NCI-H1436 (cell line): Measurements from ENCODE around the gene TTC28.
A peak's percentile ranks its signal among the peaks of the same experiment; 100 is the strongest.
"Not testable (repeated sequence)": the region's sequence is repeated elsewhere in the genome, so short reads cannot be mapped to it uniquely, and the experiment has no call there.

ENCODE experiments used
- DNase-seq: peaks from one replicate; lab custom pipeline; 2025; lab: John Stamatoyannopoulos, UW

TTC28 gene

DNA sequence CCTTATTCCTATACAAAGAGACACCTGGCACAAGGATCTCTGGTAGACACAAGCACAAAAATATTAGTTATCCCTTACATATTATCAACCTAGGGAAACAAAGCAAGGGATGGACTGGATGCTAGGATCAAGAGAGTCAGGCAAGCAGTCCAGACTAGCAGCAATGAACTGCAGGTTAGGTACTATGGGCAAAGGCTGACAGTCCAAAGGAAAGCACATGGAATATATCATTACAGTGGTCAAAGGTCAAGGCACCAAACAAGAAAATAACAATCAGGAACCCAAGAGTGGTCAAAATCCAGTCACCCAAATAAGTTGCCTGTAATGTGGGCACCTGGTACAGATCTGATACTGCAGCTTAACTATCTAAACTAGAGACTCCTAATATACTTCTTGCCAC lies 77.7 kb downstream of the TTC28 start:
- DNase-seq: no peak

DNA sequence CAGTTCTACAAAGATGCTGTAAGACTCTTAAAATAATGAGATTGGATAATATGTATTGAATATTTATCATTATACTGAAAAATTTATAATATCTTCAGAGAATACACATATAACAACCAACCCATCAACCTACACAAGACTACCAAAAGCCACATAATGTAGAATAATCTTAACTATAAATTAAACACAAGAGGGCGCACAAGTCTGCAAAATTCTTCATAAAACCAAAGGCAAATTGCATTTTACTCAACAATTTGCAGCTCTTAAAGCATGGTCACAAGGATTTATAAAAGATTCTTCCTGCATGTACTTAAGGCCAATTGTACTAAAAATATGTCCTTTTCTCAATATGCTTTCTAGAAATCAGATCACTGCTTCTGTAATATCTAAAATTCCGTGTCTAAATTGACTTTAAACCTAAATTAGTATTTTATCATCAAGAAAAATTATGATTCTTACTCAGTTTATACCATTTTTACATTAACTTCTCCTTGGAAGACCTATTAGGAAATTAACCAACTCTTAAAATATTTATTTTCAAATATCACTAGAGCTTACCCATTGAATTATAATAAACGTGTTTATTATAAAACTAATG lies 79.0 kb downstream of the TTC28 start:
- DNase-seq: peak; percentile 70

DNA sequence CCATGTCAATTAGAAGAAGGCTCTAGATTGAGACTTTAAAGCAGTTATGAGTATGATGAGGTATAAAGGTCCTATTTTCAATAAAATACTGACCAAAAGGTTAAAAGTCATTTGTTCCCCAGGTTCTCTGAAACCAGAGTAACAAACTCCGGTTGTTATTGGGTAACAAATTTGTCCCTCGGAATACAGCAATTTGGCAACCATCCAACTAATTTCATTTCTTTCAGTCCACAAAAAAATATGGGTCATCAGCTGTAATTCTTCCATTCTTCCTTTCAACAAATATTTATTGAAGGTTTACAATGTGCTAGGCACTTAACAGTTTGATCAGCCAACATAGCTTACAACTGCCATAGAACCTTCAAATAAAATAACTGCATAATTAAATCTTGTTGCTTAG lies 79.9 kb downstream of the TTC28 start:
- no peak for DNase-seq

DNA sequence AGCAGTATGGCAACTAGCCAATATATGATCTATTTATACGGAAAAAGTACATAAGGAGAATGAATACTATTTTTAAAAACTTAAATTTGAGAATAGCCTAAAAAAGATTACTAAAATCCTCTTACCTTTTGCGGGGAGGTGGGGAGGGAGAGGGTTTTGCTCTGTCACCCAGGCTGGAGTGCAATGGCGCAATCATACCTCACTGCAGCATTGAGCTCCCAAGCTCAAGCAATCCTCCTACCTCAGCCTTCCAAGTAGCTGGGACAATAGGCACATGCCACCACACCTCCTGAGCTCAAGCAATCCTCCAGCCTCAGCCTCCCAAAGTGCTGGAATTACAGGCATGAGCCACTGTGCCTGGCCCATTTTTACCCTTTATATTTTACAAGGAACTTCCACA lies 82.0 kb downstream of the TTC28 start:
- no peak for DNase-seq

DNA sequence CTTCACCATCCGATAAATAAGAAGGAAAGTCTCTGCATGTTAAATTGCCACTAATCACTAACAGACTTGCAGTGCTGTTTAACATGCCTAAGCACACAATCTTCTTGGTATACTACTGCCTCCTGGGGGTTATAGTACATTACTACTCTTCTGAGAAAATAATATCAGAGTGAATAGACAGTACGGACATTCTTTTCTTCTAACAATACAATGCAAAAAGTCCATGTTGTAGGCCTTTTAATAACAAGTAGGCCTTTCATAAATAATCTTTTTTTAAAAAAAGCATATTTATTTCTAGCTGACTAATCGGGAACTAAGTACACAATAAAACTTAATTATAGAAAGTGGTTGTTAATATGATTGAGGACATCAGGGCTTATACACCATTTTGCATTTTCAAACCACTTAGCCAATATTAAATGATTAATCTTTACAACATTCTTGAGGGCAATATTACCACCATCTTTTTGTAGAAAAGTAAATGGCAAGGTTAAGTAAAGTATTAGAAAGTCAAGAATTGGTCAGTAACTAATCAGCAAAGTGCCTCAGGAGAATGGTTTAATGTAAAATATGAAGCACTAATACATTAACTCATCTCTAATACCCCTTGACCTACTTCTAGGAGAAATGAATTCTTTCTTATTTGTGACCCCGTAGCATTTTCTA lies 84.7 kb downstream of the TTC28 start:
- DNase-seq: peak; percentile 68

DNA sequence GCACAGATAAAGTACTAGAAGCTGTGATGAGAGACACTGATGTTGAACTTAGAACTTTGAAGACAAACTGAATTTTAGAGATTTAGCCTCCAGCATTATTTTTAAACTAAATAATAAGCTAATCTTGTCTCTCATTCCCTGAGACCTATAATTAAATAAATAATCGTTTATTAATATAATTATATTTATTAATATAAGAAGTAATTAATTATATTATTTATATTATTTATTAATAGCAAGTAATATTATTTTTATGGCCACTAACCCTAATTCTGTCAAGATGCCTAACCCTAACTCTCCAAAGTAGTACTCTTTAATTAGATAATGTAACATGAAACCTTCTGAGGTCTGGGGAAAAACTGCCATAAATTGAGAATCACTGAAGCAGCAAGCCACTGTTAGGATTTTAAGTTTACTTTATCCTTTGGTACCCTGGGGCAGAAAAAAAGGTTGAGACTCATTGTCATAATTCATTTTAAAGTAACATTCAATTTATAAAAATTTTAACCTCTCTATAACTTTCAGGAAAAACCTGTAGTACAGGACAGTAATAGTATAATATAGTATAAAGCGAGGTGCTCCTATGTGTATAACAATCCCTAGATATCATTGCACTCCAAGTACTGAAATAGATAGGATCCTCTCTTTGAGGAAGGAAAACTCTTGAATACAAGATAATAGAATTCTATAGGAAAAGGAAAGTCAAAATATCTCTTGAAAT lies 85.4 kb downstream of the TTC28 start:
- DNase-seq: no peak

DNA sequence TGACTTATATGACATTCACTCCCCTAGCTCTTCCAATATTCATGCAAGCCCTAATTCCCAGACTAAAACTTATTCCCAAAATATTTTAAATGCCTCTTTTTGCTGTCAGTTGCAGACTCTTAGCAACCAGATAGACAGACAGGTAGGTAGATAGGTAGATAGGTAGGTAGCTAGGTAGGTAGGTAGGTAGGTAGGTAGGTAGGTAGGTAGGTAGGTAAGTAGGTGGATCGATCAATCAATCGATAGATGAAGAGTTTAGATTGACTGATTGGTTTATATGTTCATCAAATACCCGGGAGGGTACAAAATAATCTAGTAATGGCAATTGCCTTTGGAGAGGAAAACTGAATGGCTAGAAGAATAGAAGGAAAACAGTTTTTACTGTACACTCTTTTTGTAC lies 86.3 kb downstream of the TTC28 start:
- no peak for DNase-seq

DNA sequence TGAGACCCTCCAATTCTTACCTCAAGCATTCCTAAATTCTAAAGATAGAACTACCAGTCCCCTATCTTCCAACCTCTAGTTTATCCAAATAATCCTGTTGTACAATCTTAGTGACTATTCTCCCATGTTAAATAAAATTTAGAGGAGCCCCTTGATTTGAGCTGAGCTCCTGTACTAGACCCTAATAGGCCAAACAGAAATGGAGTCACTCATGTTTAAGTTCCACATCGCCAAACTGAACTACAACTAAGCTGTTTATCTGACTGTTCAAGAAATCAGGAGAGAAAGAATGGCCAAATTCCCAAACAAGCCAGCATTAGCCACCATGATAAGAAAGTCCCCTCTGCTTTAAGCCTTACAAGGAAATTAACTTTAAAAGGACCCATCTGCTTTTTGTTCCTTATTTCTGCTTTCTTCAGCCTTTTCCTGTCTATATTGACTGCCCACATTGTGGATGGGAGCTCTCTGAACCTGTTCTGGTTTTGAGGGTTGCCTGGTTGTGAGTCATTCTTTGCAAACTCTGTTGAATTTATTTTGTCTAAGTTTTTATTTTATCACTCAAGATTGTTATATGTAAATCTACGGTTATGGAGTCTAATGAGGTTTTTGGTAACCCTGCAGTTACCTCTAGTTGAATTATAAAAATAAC lies 90.4 kb downstream of the TTC28 start:
- no peak for DNase-seq

DNA sequence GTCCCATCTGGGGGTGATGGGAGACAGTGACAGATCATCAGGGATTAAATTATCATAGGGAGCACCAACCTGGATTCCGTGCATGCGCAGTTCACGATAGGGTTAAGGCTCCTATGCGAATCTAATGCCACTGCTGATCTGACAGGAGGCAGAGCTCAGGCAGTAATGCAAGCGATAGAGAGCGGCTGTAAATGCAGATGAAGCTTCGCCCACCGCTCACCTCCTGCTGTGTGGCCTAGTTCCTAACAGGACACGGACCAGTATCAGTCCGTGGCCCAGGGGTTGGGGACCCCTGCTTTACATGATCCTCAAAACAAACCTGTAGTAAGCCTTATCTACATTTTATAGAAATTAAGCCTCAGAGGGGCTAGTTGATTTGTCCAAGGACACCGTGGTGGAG lies 94.3 kb downstream of the TTC28 start:
- DNase-seq: no peak

DNA sequence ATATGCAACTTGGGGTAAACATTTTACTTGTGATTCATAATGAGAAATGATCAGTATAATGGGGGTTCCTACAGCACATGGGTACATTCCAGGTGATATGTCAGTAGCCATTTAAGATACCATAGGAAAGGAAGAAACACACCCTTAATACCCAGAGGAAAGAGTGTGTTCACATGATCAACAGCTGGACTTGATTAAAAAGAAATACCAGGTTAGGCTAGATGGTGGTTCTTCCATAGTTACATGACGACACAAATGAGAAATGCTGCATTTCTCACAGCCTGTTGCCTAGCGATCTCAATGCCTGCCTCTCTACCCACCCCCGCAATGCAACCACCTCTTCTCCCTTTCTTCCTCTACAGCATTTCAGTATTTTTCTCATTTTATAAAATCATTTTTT lies 96.8 kb downstream of the TTC28 start:
- DNase-seq: no peak

DNA sequence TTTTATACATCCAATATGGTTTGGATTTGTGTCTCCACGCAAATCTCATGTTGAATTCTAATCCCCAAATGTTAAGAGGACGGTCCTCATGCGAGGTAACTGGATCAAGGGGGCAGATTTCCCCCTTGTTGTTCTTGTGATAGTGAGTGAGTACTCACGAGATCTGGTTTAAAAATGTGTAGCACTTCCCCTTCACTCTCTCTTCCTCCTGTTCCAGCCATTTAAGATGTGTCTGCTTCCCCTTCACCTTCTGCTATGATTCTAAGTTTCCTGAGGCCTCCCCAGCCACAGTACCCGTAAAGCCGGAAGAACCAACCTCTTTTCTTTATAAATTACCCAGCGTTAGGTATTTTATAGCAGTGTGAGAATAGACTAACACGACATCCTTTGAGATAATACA lies 98.6 kb downstream of the TTC28 start:
- no peak for DNase-seq

DNA sequence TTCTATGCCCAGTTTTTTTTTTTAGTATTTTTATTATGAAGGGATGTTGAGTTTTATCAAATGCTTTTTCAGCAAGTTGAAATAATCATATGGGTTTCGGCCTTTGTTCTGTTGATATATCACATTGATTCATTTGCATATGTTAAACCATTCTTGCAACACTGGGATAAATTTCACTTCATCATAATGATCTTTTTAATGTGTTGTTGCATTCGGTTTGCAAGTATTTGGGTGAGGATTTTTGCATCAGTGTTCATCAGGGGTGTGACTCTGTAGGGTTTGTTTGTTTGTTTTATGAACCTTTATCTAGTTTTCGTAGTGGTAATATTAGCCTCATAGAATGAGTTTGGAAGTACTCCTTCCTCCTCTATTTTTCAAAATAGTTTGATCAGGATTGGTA lies 103.5 kb downstream of the TTC28 start:
- DNase-seq: no peak

DNA sequence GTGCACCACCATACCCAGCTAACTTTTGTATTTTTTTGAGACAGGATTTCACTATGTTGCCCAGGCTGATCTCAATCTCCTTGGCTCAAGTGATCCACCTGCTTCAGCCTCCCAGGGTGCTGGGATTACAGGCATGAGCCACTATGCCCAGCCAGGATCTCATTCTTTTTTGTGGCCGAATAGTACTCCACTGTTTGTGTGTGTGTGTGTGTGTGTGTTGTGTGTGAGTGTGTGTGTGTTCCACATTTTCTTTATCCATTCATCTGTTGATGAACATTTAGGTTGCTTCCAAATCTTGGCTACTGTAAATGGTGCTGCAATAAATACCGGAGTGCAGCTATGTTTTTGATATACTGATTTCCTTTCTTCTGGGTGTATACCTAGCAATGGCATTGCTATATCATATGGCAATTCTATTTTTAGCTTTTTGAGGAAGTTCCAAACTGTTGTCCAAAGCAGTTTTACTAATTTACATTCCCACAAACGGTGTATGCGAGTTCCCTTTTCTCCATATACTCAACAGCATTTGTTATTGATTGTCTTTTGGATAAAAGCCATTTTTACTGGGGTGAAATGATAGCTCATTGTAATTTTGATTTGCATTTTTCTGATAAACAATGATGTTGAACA lies 105.4 kb downstream of the TTC28 start:
- DNase-seq: no peak

DNA sequence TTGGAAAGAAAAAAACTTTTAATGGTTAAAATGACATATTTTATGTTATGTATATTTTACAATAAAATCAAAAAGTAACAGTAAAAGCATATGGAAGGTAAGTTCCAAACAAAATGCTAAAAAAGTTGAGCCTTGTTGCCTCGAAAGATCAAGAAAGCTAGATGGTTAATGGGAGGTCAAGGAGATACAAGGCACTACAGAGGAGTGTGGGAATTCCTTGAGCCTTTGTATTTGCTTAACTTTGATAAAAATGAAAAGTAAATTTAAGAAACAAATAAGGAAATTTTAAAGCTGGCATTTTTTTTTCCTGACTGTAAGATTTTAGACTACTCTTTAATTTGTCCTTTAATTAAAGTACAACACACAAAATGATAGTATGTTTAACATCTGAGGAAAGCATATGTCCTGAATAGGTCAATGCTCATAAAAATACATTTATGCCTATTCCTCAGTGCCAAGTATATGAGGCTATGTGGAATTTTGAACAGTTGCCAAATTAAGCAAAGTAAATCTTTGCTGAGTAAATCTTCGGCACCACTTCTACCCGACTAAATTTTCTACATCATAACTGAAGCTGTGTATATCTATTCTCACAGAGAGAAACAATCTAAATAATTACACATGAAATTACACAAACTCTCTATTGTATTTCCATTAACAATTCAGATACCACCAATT lies 108.8 kb downstream of the TTC28 start:
- no peak for DNase-seq

DNA sequence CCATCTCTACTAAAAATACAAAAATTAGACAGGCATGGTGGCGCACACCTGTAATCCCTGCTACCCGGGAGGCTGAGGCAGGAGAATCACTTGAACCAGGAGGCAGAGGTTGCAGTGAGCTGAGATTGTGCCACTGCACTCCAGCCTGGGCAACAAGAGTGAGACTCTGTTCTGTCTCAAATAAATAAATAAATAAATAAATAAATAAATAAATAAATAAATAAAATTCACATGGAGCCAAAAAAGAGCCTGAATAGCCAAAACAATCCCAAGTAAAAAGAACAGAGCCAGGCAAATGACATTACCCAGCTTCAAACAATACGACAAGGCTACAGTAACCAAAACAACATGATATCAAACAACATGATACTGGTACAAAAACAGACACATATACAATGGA lies 110.7 kb downstream of the TTC28 start:
- not testable (repeated sequence) for DNase-seq

DNA sequence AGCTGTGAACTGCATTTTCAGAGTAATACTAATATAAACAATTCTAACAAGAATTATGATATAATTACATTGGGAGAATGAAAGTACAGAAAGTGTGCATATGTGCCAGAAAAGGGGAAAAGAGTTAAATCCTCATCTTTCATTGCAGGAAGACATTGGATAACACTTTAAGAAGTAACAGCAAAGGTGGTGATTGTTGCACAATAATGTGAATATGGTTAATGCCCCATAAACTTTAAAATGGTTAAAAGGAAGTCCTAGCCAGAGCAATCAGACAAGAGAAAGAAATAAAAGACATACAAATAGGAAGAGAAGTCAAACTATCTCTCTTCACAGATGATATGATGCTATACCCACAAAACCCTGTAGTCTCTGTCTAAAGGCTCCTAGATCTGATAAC lies 111.5 kb downstream of the TTC28 start:
- DNase-seq: no peak

DNA sequence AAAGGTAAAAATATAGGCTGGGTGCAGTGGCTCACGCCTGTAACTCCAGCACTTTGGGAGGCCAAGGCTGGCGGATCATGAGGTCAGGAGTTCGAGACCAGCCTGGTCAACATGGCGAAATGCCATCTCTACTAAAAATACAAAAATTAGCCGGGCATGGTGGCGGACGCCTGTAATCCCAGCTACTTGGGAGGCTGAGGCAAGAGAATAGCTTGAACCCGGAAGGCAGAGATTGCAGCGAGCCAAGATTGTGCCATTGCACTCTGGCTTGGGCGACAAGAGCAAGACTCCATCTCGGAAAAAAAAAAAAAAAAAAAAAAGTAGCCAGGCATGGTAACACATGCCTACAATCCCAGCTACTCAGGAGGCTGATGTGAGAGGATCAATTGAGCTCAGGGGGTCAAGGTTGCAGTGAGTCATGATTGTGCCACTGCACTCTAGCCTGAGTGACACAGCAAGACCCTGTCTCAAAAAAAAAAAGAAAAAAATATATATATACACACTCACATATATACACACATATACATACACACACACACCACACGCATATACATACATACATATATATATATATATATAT lies 112.6 kb downstream of the TTC28 start:
- not testable (repeated sequence) for DNase-seq

DNA sequence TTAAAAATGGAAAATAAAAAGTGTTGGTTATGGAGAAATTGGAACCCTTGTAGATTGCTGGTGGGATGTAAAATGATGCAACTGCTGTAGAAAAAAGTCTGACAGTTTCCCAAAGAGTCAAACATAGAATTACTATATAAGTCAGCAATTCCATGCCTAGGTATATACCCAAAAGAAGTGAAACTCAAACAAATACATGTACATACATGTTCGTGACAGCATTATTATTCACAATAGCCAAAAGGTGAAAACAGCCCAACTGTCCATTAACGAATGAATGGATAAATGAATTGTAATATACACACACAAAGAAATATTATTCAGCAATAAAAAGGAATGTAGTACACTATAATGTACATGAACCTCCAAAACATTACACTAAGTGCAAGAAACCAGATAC lies 116.0 kb downstream of the TTC28 start:
- DNase-seq: no peak

DNA sequence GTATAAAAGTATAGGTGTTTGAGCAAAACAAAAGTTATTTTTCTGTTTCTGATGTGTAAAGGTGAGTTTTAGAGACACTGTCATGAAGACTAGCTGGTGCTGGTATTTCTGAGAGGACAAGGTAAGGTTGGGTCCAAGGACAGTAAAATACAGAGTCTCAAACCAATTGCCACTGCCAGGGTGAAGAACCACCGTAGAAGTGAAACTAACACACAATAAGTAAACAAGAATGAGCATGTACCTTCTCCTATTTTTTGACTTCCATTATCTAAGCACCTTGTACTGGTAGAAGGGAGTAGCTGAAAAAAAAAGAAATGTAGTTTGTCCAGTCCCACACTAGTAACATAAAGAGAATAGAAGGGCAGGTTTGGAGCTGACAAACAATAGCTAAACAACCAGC lies 117.3 kb downstream of the TTC28 start:
- no peak for DNase-seq

DNA sequence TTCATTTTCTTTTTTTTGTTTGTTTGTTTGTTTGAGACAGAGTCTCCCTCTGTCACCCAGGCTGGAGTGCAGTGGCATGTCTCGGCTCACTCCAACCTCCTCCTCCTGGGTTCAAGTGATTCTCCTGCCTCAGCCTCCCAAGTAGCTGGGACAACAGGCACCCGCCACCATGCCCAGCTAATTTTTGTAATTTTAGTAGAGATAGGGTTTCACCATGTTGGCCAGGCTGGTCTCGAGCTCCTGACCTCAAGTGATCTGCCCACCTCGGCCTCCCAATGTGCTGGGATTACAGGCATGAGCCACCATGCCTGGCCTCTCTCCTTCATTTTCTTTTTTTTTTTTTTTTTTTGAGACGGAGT lies 118.9 kb downstream of the TTC28 start:
- DNase-seq: not testable (repeated sequence)

DNA sequence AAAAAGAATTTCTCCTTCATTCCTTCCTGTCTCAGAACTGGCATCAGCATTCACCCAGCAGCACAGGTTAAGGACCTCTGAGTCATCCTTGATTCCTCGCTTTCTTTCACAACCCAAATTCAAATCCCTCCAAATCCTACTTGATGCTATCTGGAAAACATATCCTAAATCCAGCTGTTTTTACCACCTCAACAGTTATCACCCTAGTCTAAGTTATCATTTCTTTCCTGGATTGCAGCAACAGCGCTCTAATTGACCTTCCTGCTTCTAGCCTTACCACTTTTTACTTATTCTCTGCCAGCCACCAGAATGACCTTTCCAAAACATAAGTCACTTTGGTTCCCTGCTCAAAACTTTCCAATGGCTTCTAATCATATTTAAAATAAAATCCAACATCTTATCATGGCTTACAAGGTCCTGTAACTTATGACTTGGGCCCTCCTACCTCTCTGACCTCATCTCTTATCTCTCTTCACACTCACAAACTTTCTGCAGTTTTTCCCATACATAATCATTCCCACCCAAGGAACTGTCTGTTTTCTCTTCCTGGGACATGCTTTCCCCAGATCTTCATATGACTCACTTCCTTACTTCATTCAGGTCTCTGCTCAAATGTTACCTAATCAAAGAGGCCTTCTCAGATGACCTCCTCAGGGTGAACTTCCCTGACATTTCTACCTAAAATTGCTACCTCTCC lies 119.4 kb downstream of the TTC28 start:
- no peak for DNase-seq
